ENCODE measurements around the gene EFL1.

DNA sequence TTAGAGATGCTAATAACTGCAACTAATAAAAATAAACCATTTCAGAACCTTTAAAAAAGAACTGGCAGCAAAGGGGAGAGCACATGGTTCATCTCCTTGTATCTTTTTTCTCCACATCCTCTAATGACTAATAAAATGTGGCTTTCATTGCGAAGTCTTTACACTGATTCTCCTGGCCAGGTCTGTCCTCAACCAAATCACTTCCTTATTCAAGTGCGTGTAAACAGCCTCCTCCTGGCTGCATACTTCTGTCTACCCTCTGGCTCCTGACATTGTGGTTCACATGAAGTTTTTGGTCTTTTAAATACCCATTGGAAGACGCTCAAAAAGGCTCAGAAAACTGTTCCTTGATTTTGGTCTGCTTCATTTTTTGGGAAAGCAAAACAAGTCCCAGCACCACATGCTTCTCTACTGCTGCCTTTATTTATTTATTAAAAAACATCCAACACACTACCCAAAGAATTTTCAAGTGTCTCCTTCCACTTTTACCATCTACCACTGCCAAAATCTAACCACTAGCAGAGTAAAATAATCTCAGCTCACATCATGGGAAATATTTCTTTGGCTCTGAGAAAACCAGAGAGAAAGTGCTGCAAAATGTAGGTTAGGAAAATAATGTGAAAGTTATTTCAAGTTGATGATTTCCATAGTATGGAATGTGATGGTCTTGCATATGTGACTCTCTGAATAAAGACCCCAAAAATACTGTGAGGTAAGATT lies 85.1 kb downstream of the EFL1 start:
- TF ChIP-seq, protein P1, sequence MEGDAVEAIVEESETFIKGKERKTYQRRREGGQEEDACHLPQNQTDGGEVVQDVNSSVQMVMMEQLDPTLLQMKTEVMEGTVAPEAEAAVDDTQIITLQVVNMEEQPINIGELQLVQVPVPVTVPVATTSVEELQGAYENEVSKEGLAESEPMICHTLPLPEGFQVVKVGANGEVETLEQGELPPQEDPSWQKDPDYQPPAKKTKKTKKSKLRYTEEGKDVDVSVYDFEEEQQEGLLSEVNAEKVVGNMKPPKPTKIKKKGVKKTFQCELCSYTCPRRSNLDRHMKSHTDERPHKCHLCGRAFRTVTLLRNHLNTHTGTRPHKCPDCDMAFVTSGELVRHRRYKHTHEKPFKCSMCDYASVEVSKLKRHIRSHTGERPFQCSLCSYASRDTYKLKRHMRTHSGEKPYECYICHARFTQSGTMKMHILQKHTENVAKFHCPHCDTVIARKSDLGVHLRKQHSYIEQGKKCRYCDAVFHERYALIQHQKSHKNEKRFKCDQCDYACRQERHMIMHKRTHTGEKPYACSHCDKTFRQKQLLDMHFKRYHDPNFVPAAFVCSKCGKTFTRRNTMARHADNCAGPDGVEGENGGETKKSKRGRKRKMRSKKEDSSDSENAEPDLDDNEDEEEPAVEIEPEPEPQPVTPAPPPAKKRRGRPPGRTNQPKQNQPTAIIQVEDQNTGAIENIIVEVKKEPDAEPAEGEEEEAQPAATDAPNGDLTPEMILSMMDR (IDR thresholded peaks at IDR 0.05), result no peak
- no peak for TF ChIP-seq POLR2A (IDR thresholded peaks at IDR 0.05)
